Activated CD4-positive, alpha-beta T cell treated with anti-CD3 and anti-CD28 coated beads, Interleukin-2, amount 50 U/mL, for 24 hours (primary cell): ENCODE results near the gene C22orf23.
"Not testable (repeated sequence)": the region's sequence is repeated elsewhere in the genome, so short reads cannot be mapped to it uniquely, and the experiment has no call there.

Experiments
- DNase-seq, 2 donors: peaks; one replicate each; pipeline ENCODE4 v3.0.0-alpha.2; 2020; ENCODE audit warnings: low read depth in 1 of 2, low spot score in 1 of 2

Gene C22orf23

GRCh38 chr22:37957232-37957631 is 3.8 kb upstream of the C22orf23 start:
- no peak for DNase-seq

GRCh38 chr22:37955825-37956397 is 2.5 kb upstream of the C22orf23 start:
- not testable (repeated sequence) for DNase-seq

- DNase-seq = no peak
These were observed 1.3 kb upstream of the C22orf23 start for GRCh38 chr22:37954686-37955085.

- DNase-seq = no peak
These were observed 352 bp downstream of the C22orf23 start for GRCh38 chr22:37953062-37953436.

- DNase-seq = not testable (repeated sequence)
These were observed 772 bp downstream of the C22orf23 start for GRCh38 chr22:37952629-37953028.

- DNase-seq = no peak
These were observed 2.1 kb downstream of the C22orf23 start for GRCh38 chr22:37951305-37951704.

GRCh38 chr22:37947142-37947795 is 6.1 kb downstream of the C22orf23 start:
- not testable (repeated sequence) for DNase-seq

- not testable (repeated sequence) for DNase-seq
These were observed 9.0 kb downstream of the C22orf23 start for GRCh38 chr22:37944423-37944822.

GRCh38 chr22:37943825-37944198 is 9.6 kb downstream of the C22orf23 start:
- DNase-seq = no peak

- DNase-seq = no peak
These were observed 10.1 kb downstream of the C22orf23 start for GRCh38 chr22:37943136-37943824.

GRCh38 chr22:37942133-37942532 is 11.3 kb downstream of the C22orf23 start:
- no peak for DNase-seq

GRCh38 chr22:37940698-37941376 is 12.6 kb downstream of the C22orf23 start:
- no peak for DNase-seq

- DNase-seq = peak; percentile 59 to 73
These were observed 19.6 kb downstream of the C22orf23 start for GRCh38 chr22:37933711-37934376.

- no peak for DNase-seq
These were observed 20.4 kb downstream of the C22orf23 start for GRCh38 chr22:37932821-37933578.

GRCh38 chr22:37932401-37932800 is 21.0 kb downstream of the C22orf23 start:
- no peak for DNase-seq

- DNase-seq = no peak
These were observed 21.5 kb downstream of the C22orf23 start for GRCh38 chr22:37931893-37932389.

GRCh38 chr22:37930952-37931440 is 22.4 kb downstream of the C22orf23 start:
- DNase-seq = no peak

GRCh38 chr22:37930270-37930951 is 23.0 kb downstream of the C22orf23 start:
- no peak for DNase-seq

GRCh38 chr22:37929390-37929789 is 24.0 kb downstream of the C22orf23 start:
- DNase-seq = no peak

- no peak for DNase-seq
These were observed 25.8 kb downstream of the C22orf23 start for GRCh38 chr22:37927637-37927936.
